GM21576 (cell line): ENCODE data around the gene GOLGA6A.
"Not testable (repeated sequence)": the region's sequence is repeated elsewhere in the genome, so short reads cannot be mapped to it uniquely, and the experiment has no call there.

Source experiments
- ATAC-seq: cut with Tn5 transposase; IDR thresholded peaks from one replicate; pipeline ENCODE4 v1.9.1; 2021; ENCODE audit warnings: mild to moderate bottlenecking, moderate library complexity; ENCODE audit not compliant: unreplicated experiment

Gene GOLGA6A

DNA sequence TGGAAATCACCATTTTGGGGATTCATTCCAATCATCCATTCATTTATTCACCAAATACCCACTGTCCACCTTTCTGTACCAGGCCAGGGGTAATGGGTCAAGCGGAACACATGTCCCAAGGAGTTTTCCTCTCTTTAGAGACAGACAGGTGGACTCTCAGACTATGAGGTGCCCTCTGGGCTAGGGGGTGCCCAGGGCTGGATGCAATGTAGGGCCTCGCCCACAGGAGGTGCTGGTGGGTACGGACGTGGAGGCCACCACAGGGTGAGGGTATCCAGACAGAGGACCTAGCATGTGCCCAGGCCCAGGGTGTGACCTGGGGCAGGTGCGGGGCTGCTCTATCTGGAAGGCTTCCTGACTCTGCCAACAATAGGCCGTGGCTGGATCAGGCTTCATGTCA, 26.3 kb upstream of the GOLGA6A start:
- not testable (repeated sequence) for ATAC-seq

DNA sequence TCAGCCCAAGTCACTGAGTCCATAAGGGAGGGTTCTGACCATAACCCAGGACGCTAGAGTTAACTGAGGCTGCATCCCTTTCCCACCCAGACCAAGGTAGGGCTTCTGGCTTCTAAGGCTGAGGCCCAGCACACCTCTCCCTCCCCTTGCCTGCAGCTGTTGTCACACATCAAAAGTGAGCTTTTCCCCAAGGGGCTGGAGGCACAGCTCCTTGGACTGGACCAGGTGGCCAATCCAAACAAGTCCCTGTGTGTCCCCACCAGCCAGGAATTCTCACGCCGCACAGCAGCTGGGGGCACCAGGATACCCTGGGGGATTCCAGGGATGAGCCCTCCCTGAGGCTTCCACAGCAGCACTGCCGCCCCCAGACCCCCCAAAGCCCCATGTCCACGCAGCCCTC, 25.8 kb upstream of the GOLGA6A start:
- no peak for ATAC-seq

DNA sequence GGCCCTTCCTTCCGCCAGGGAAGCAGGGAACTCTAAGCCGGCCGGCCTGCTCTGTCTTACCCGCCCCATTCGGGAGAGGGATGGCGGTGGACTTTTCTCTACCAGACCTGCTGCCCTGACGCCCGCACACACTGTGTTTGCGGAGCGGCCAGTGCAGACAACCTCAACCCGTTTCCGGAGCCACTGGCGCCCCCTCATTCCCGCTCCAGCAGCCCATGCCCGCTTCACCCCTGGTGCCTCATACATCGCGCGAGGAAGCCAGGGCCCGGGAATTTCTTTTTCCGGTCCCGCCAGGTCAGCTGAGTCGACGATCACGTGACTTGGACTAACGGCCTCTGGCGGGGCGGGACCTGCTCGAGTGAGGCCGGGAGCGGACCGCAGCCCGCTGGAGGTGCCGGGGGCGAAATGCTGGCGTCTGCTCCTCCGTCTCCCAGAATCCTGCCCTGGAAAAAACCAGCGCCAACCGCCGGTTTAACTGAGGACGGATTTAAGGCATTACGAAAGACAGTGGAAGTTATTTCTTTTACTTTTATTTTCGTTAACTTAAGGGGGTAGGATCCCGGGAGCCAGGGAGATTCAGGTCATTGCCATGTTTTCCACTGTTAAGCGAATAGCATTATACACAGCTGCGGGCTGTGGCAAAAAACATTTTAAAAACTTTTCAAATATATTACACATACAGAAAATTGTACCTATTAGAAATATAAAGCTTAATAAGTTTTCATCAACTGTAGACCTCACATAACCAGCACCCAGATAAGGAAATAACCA, 17.8 kb upstream of the GOLGA6A start:
- ATAC-seq = not testable (repeated sequence)

DNA sequence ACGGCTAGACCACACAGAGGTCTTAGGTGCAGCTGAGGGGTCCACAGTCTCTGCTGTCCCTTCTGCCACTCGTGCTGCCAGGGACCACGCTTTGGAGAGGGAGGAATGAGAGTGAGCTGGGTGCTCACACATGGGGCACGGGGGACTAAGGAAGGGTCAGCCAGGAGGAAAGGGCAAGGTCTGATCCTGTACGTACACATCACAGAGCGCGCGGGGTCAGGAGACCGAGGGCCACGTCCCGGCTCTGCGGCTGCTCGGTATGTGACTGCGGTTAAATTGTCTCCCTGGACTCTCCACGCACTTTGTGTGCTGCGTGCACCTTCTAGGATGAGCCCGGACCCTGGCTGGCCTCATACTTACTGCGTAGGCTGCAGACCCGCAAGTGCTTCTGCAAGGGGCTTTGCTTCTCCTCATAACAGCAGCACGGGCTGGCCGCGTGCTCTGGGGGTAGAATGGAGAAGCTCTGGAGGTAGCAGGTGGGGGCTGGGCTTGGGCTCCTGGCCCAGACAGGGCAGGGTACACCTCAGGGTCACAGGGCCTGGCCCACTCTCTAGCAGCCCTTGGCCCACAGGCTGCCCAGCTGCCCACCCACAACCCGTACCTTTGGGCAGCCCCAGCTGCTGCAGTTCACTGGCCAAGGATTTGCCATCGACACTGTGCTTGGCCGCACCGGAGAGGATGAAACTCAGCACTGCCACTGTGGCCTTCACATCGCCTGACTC, 14.6 kb upstream of the GOLGA6A start:
- not testable (repeated sequence) for ATAC-seq

DNA sequence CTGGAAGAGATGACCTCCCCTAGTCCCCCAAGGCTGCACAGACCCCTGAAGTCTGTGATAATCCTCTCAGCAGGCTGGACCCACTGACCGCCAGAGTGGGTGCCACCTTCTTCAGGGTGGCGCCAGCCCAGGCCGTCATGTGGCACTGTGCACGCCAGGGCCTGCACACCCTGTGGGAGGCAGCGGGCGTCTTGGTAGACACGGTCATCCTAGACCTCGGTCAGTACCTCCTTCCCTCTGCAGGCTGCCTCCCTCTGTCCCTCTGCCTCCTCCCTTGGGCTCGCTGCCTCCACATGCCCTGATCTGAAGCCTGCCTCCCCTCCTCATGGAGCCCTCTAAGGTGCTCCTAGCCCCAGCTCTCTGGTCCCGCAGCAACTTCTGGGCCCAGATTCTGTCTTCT, 13.3 kb upstream of the GOLGA6A start:
- ATAC-seq = not testable (repeated sequence)

DNA sequence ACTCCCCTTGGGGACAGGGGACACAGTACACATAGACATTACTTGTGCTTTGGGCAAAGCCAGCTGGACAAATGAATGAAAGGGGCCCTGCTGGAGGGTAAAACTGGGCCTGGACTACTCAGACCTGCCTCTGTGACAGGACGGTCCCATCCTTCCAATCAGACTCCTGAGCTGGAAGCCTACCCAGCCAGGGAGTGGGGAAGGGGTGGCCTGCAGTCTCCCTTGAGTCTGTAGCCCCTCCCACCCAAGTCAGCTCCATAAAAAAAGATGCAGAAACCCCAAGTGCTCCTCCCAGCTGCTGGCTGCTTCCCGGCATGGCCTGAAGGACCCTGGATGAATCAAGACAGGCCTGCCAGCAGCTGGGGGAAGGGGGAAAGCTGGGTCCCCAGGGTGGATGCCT, 12.2 kb upstream of the GOLGA6A start:
- ATAC-seq = not testable (repeated sequence)

DNA sequence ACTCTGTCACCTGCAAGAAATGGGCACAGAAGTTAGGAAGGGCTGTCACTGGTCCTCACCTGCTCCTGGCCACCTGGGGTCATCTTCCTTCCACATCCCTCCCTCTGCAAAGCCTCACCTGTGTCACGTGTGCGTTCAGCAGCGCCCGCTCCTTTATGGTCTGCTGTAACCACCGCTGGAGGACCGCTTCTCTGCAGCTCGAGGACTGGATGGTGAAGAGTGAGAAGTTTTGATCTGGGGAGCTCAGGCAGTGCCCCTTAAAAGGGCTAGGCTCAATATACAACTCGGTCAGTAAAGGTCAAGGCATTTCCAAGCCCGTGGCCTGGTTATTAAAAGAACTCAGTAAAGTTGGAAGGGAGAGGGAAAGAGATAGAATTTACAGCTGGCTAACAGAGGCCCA, 6.6 kb downstream of the GOLGA6A start:
- ATAC-seq = not testable (repeated sequence)

DNA sequence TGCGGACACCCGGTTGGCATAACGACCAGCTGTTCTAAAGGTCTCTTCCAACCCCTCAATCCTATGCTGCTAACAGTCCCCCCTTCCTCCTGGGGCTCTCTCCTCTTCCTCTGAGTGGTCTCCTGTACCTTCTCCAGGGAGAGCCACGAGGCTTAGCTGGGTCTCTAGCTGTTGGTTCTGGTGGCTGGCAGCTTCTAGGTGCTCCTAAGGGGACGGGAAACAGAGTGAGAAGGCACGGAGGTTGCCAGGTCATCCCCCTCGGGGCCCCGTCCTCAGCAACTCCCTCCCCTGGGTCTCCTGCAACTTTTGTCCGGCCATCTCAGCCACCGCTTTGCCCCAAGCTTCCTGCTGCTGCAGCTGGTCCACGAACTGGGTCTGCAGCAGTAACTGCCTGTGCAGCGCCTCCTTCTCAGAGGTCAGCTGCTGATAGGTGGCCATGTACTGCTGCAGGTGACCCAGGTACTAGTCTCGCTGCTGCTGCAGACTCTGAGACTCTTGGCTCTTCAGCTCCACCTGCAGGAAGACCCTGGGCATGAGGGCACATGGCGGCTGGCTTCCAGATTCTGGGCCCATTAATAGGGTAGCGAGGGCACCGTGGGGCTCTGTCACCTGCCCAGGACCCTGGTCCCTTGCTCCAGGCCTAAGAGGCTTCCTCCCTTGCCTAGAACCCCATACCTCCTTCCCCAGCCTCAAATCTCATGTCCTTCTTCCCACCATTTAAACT, 9.6 kb downstream of the GOLGA6A start:
- not testable (repeated sequence) for ATAC-seq

DNA sequence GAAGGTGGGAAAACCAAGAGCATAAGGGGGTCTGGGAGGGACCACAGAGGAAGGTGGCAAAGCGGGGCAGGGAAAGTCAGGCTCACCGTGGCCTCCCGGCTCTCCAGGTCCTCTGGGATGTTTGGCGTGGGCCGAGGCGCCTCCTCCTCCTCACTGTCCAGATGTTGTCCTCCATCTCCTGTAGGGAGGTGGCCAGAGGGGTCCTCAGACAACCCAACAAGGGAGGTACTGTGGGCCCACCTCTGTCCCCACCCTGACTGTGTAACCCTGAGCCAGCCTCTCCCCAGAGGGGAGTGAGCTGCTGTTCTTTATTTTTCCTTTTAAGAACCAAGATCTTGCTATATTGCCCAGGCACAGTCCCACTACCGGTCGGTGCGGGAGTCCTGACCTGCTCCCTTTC, 10.2 kb downstream of the GOLGA6A start:
- ATAC-seq = not testable (repeated sequence)

DNA sequence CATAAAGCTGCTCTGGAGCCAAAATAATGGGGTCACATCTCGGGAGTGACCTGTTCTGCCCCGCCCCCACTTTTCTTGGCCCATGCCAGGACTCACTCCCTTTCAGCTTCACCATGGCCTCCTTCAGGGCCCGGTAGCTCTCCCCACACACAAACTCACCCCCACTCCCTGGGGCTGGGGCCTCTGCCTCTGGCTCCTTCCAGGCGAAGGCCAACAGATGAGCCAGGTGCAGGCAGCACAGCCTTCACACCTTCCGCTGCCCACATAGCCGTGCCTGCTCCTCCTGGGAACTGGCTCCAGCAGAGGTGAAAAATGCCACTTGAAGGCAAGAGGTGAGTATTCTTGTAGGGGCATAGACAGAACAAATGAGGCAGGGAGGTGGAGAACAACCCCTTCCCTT, 10.7 kb downstream of the GOLGA6A start:
- not testable (repeated sequence) for ATAC-seq

DNA sequence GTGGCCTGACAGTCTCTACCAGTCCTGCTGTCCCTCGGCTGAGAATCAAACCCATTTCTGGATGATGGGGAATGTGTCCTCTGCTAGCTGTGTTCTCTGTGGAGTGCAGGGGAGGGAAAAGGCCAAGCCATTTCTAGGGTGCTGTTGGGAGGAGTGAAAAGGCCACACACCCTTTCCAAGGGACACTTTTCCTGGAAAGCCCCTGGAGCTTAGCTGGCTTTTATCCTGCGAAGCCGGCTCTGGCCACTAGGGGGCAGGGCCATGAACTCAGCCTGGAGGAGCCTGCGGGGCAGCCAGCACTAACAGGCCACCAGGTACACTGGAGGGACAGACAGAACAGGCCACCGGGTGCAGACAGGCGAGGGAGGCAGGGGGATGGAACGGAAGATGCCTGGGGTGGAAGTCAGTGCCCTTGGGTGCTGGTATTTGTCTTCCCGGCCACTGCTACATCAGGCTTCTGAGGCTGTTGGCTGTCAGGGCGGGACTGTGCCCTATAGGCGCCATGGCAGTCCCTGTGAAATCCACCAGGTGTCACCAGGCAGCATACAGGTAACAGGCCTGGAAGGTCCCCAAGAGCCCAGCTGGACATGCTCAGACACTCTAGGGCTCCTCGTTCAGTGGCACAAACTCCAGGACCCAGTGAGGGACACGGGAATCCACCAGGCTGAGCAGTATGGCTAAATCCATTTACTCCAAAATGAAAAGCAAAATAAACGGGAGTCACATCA, 16.5 kb downstream of the GOLGA6A start:
- not testable (repeated sequence) for ATAC-seq

DNA sequence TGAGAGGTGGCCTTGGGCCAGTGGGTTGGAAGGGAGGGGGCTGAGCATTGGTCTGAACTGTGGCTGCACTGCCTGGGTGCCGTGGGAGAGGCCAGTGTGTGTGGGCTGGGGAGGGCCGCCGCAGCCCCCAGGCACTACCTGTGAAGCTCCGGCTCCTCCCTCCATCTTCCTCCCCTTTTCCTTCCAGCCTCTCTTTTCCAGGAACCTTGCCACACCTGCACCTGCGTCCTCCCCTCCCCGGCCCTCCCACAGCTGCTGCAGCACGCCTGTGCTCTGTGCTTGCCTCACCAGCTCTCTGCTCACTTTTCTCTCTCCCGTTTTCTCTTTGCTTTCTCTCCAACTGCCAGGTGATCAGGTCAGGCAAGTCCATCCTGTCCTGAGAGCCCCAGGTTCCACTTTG, 17.5 kb downstream of the GOLGA6A start:
- not testable (repeated sequence) for ATAC-seq

DNA sequence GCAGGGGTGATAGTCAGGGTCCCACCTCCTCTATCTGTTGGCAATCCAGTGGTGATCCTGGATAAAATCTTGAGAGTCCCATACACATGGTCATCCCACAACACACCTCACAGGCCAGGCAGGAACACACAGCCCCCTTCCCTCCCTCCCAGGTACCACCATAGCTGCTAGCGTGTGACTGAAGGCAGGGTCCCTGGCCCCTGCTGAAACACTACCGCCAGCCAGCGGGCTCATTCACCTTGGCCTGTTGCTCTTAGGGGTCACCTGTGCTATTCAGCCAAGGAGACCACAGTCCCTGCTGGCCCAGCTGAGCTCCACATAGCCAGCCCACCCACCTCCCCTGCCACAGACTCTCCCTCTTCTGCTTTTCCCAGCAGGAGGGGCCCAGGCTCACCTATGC, 18.2 kb downstream of the GOLGA6A start:
- not testable (repeated sequence) for ATAC-seq

DNA sequence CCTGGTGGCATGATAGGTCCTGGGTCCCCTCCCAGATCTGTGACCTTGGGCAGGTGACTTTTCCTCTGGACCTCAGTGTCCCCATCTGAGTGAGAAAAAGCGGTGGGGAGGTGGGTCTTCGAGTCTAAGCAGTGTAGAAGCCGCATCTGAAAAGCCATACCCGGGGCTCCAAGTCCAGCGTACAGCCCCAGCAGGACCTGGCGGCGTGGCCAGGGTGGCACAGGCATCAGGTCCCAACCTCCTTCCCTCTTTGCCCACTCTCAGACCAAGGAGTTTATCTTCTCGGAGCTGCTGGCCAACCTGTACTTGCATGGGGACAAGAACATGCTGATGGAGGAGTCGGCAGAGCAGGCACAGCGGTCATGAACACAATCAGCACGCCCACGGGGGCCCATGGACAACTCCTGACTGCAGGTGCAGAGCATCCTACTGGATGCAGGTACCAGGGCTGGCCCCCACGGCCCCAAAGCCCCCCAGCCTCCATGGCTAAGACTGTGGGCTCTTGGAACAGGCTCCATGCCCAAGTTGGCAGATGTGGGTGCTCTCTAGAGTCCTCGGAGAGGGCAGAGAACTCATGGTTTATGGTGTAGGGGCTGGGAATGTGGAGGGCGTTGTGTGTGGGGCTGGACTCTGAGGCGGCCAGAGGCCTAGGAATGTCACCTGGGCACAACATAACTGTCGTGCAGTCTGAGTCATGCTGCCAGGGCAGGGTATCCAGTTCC, 18.8 kb downstream of the GOLGA6A start:
- not testable (repeated sequence) for ATAC-seq

DNA sequence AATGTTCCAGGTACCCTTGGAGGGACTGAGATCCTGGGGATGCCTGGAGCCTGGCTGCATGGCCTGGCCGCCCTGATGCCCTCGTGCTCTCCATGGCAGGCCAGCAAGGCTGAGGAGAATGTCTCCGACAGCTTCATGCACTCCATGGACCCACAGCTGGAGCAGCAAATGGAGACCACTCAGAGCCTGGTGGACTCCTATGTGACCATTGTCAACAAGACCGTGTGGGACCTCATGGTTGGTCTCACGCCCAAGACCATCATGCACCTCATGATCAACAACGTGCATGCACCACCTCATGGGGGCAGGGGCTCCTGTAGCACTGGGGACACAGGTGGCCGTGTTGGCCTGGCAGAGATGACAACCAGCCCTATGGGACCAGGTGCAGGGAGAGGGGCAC, 19.7 kb downstream of the GOLGA6A start:
- ATAC-seq = no peak

DNA sequence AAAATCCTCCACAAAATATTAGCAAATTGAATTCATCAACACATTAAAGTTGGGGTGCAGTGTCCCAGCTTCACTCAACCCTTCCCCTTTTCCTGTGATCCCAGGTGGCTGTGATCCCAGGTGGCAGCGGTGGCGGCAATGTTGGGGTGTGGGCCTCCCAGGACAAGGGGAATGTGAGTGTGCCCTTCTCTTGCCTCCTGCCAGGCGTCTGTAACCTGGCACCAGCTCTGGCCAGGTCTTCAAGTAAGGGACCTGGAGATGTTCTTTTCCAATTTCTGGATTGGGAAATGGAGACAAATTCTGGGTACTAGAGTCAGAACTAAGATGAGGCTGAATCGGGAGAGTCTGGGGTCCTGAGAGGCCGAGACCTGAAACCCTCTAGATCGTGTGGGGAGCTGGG, 20.1 kb downstream of the GOLGA6A start:
- no peak for ATAC-seq

DNA sequence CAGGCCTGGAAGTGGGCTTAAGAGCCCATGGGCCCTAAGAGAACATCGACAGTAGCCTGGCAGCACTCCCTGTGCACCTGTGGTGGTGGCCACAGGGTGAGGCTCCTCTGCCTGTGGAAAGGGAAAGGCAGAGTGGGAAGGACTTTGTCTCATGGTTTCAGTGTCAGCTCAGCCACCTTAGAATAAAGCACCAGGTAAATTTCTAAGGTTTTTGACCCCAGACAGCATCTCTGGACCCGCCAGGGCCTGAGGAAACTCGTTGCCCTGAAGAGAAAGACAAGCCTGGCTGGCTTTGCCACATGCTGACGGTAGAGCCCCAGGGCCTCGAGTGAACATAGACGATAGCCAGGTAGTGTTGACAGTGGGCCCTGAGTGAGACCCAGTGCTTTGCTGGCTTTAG, 22.1 kb downstream of the GOLGA6A start:
- ATAC-seq = no peak

DNA sequence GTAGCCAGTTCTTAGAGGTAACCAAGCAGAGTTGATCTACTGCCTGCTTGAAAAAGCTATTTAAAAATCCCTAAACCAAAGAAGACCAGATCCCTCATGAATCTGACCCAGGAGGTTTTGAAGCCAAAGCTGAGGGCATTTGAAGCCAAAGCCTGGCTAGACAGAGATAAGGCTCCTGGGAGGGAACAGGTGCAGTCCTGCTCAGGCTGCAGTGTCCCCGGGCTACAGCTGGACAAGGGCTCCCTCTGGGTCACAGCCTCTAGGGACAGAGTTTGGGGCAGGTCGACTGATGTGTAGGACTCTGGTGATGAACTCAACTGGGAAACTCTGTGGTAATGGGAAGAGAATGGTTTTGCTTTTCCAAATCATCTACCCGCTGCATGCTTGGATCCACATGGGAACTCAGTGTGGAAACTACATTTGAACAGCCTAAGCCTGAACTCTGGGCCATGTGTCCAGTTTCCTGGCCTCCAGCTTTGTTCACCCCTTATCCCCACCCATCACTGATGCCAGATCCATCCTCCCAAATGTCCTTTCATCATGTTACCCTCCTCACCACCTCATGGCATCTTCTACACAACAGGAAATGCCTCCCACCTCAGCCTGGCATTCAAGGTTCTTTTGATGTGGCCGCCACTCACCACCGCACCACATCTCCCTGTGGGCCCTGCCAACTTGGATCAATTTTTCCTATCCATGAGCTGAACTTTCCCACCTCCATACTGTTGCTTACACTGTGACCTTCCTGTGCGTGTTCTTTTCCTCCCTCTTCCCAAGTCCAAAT, 23.1 kb downstream of the GOLGA6A start:
- not testable (repeated sequence) for ATAC-seq

DNA sequence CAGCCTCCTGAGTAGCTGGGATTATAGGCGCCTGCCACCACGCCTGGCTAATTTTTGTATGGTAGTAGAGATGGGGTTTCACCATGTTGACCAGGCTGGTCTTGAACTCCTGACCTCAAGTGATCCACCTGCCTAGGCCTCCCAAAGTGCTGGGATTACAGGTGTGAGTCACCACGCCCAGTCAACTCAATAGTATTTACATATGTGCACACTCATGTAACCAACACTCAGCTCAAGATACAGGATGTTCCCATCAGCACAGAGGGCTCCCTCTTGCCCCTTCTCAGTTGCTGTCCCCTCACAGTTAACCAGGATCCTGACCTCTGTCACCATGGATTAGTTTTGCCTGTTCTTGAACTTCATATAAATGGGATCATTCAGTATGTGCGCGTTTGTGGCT, 26.0 kb downstream of the GOLGA6A start:
- not testable (repeated sequence) for ATAC-seq

DNA sequence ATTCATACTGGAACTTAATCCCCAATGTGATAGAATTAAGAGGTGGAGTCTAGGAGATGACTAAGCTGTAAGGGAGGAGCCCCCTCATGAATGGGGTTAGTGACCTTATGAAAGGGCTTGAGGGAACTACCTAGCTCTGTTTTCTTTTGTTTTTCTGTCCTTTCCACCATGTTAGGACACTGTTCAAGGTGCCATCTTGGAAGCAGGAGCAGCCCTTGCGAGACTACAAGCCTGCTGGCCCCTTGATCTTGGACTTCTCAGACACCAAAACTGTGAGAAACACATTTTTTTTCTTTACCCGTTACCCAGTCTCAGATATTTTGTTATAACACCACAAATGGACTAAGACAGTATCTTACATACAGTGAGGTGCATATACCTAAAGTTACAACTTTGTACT, 26.5 kb downstream of the GOLGA6A start:
- ATAC-seq = no peak
